T-helper 1 cell treated with Interleukin-12 subunit alpha and Interleukin-12 subunit beta and Interleukin-4 antibody, amounts not matched to agents 30 ng/mL and 1 ng/mL, for 36 hours (primary cell): ENCODE measurements around the gene PTPRN2. TPM values are rescaled to one million over a fixed set of nuclear protein-coding genes. Genes with fewer than 3 reads are reported as not detected.
"Not testable (repeated sequence)": the region's sequence is repeated elsewhere in the genome, so short reads cannot be mapped to it uniquely, and the experiment has no call there.

Source experiments
- intact Hi-C: fragments of 100-400 bp; cut with micrococcal nuclease; formaldehyde crosslinking; loops from one replicate; pipeline ENCODE4 v1.15.1; 2024
- total RNA-seq: library from RNA; stranded (reverse); gene quantifications from 2 replicates; pipeline ENCODE4 v1.2.3, GENCODE V29; 2022

PTPRN2 gene
- total RNA-seq, 1 donor from 2014 or later: 2.9 TPM

- intact Hi-C loops: no loop called here
Measured at GRCh38 chr7:157734676-157735640, 852.7 kb downstream of the PTPRN2 start.

GRCh38 chr7:157733760-157734395 is 853.7 kb downstream of the PTPRN2 start:
- intact Hi-C loops: not testable (repeated sequence)

DNA sequence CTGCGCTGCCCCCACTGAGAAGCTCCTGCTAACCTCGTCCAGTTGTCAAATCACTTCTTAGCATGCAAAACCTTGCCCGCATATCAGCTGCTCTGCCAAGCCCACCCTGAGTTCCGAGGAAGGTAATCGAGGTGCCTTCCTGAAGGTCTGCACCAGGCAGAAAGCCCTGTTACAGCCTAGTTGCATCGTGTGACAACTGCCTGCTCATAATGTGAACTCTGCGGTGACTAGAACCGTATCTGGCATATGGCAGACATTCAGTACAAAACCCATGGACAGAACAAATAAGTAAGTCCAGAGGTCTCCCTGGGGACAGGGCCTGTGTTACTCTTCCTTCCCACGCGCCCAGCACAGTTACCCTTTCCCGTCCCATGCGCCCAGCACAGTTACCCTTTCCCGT is 856.5 kb downstream of the PTPRN2 start:
- intact Hi-C loops: no loop called here

DNA sequence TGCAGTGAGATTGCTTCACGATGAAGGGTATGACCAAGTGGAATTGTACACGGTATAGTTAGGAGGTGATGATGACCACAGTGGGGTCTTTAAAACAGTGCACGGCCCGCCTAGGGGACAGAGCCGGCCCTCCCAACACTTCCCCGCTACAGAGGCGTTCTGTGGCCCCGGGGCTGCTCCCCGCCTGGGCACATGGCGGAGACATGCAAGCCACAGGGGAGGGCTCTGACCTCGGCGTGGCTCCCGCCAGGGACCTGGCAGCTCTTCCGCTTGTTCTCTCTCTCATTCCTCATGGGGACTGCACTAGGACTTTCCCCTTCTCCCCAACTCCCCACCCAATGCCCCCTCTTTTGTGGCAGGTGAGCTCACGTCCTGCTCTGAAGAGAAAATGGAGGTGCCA is 857.0 kb downstream of the PTPRN2 start:
- intact Hi-C loops: no loop called here

DNA sequence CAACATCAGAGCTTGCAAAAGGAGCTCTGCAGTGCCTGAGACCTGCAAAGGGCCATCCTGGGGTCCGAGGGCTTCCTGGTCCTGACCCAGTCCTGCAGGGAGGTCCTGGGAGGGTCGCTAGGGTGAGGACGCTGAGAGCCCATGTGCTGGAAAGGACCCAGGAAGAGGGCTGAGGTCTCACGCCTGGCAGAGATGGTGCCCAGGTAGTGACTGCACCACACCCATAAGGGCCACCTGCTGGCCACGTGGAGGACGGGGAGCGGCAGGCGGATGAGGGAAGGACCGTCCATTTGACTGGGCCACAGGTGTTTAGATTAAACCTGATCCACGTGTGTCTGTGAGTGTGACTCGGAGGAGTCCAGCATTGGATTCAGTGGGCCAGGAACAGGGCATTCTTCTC is 858.1 kb downstream of the PTPRN2 start:
- intact Hi-C loops: no loop called here

DNA sequence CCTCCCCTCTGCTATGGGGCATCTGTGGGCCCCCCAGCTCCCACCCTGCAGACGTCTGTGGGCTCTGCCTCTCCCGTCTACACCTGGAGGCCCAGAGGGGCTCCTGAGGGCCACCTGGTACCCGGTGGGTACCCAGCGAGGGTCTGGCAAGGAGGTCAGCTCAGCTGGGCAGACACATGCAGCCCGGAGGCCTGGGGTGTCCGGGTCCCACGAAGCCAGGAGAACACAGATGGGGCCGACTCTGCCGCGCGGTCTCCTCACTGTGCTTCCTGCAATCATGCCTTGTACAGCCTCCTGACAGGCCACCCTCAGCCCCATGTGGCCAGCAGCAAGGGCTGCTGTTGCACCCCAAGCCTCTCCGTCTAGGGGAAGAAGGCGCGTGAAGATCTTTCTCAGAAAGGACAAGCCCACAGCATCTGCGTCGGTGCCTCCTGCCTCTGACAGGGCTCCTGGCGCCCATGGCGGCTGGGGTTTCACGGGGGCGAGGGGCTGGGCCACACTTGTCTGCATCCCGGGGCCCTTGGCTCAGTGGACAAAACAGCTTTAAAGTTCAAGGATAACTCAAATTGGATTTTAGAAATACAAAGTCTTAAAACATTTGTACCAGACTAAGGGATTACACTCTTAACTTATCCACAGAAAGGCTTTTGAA is 859.5 kb downstream of the PTPRN2 start:
- intact Hi-C loops: no loop called here

GRCh38 chr7:157726764-157727163 is 860.9 kb downstream of the PTPRN2 start:
- intact Hi-C loops: no loop called here

DNA sequence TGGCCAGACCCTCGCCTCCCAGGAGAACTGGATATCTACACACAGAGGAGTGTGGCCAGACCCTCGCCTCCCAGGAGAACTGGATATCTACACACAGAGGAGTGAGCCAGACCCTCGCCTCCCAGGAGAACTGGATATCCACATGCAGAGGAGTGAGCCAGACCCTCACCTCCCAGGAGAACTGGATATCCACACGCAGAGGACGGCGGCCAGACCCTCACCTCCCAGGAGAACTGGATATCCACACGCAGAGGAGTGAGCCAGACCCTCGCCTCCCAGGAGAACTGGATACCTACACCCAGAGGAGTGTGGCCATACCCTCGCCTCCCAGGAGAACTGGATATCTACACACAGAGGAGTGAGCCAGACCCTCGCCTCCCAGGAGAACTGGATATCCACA is 862.3 kb downstream of the PTPRN2 start:
- intact Hi-C loops: not testable (repeated sequence)

GRCh38 chr7:157723205-157723604 is 864.4 kb downstream of the PTPRN2 start:
- intact Hi-C loops: no loop called here

DNA sequence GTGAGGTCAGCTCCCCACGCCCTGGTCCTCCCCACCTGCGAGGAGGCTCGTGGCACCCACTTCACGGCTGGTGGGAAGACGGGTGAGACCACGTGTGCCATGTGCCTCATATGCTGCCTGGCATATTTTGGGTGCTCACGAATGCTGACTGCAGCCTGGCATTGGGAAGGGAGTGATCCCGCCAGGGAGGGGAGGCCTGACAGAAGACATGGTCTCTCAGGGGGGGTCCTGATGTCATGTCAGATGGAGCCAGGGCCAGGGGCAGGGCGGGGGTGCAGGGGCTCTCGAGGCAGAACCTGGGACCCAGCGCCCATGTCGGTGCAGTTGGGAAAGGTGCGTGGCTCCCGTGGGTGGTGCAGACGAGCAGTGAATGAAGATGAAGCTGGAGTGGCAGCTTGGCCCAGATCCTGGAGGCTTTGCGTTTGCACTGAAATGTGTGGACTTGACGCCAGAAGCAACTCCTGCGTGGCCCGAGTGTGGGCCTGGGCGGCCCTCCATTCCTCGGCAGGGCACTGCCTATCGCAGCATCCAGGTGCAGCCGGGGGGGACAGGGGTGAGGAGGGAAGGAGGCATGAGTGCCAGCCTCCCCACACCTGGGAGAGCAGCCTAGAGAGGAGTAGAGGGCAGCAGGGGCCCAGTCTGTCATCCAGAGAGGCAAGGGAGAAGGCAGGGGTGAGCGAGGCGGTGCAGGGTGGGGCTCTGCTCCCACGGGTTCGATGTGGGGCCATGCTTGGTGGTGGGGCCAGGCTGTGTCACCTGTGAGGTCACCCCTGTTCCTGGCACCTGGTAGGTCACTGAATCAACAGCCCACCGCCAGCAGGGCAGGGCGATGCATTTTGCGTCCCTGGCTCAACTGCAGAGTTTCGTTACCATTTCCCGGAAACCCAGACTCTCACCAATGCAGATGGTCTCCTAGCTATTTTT is 865.2 kb downstream of the PTPRN2 start:
- intact Hi-C loops: no loop called here

- intact Hi-C loops: no loop called here
Measured at GRCh38 chr7:157721468-157722136, 866.0 kb downstream of the PTPRN2 start.

DNA sequence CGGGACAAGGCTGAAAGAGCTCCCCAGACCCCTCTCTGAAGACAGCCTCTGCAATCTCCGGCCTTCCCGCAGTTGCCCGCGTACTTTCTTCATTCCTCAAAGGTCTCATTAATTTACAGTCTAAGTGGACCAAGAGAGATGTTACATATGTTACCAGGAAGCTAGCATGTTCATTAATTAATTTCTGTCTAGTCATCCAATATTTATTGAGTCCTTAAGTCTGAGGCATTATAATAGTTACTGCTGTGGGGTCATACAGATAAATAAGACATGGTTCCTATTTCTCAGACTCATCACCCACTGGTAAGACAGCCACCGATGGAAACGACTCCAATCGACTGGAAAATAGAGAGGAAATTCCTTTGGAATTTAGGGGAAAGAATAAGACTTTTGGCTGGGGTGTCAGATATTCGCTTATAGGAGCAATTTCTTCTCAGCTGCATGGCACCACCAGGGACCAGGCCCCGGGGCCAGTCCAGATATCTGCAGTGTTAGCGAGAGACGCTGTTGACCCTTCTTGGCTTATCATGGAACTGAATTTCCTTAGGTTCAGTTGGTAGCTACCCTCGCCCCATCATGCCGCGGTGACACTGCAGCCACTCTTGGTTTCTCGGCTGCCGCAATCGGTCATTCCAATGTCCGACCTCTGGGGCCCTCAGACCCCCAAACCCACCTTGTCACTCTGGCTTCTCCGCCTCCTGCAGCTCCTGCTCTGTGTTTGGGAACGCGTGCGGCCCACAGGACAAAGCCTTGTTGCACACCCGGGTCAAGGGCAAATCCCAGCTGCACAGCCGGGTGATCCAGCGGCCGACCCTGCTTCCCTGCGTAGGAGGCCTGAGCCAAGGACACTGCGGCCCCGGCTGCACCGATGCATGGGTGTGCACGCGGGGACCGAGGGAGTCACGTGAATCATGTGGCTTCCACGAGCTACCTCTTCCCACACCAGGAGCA is 867.6 kb downstream of the PTPRN2 start:
- intact Hi-C loops: no loop called here

- intact Hi-C loops: no loop called here
Measured at GRCh38 chr7:157719008-157719682, 868.5 kb downstream of the PTPRN2 start.

GRCh38 chr7:157718303-157719007 is 869.2 kb downstream of the PTPRN2 start:
- intact Hi-C loops: no loop called here

GRCh38 chr7:157717211-157718174 is 870.1 kb downstream of the PTPRN2 start:
- intact Hi-C loops: no loop called here

- intact Hi-C loops: loop anchor here (1.0 kb wide), 1 partner anchor 283 kb away; no protein-coding TSS in a partner anchor
Measured at GRCh38 chr7:157715938-157716280, 871.7 kb downstream of the PTPRN2 start.
